ENCODE measurements around the gene FBXO9. TPM values are rescaled to one million over a fixed set of nuclear protein-coding genes. Genes with fewer than 3 reads are reported as not detected.
A peak's percentile ranks its signal among the peaks of the same experiment; 100 is the strongest.

The FBXO9 gene
- polyA plus RNA-seq, 1 experiment = 83.5 TPM

- DNase-seq (ENCODE audit: low read depth) = no peak
- no peak for TF ChIP-seq CTCF (IDR thresholded peaks at IDR 0.05; ENCODE audit: insufficient read depth, low read depth, low read length)
- CTCF ChIA-PET = no interaction called here
- POLR2A ChIA-PET = interaction anchor here (0.6 kb wide), 1 partner anchor 371 kb away, joined by 6 read pairs; no protein-coding TSS in a partner anchor
- no peak overlapping the region for H3K4me3 ChIP-seq (ENCODE audit: low read depth, low read length)
- H3K27me3 ChIP-seq (ENCODE audit: control insufficient read depth, insufficient read depth, low read length) = no peaks in the 10 kb centered on the region; the same call in 1 of the 2 replicates
- H3K36me3 ChIP-seq (ENCODE audit: control insufficient read depth, insufficient read depth, low read length) = no peaks in the 10 kb centered on the region
These were observed 48.5 kb downstream of the FBXO9 start for GRCh38 chr6:53113742-53114141.

DNA sequence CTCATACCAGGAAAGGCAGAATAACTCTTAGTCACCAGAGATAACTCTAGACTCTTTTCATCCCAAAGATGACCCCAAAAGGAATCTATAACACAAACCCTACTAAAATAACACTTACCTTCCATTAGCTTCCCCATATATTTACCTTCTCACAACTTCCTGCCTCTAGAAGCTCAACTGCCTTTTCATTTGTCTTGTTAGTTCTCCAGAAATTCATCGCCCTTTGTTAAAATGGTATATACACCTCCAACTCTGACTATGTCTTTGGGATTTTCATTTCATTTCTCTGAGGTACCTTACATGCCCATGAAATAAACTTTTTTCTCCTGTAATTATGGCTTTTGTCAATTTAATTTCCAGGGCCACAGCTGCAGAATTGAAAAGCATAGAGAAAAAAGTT, 49.9 kb downstream of the FBXO9 start:
- ChIA-PET CTCF (interaction anchor here (1.4 kb wide), 1 partner anchor 9 kb away, joined by 4 read pairs; no protein-coding TSS in a partner anchor), POLR2A (no interaction called here)
- no peaks in the 10 kb centered on the region for H3K36me3 ChIP-seq (ENCODE audit: control insufficient read depth, insufficient read depth, low read length)
- TF ChIP-seq CTCF (IDR thresholded peaks at IDR 0.05; ENCODE audit: insufficient read depth, low read depth, low read length) = no peak
- H3K27me3 ChIP-seq (ENCODE audit: control insufficient read depth, insufficient read depth, low read length) = no peaks in the 10 kb centered on the region; the same call in 1 of the 2 replicates
- no peak overlapping the region for H3K4me3 ChIP-seq (ENCODE audit: low read depth, low read length)
- DNase-seq (ENCODE audit: low read depth) = no peak

DNA sequence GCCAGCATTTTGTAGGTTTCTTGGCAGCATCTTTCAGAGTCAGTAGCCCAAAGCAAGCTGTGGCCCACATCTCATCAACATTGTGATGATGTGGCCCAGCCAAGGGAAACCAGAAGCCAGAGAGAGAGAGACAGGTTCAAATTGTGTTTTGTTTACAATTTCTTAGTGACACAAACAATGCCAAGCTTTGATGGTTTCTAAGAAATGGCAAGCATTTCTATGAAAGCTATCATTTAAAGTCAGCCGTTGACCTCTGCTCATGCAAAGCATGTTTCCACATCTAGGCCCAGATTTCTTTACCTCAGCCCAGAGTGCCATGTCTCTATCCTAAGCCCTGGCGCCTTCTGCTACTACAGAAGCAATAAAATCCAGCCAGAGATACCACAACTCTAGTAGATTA, 50.5 kb downstream of the FBXO9 start:
- DNase-seq (ENCODE audit: low read depth) = no peak
- Histone ChIP-seq H3K4me3 (ENCODE audit: low read depth, low read length) (no peak overlapping the region), H3K27me3 (ENCODE audit: control insufficient read depth, insufficient read depth, low read length) (no peaks in the 10 kb centered on the region; the same call in 1 of the 2 replicates), H3K36me3 (ENCODE audit: control insufficient read depth, insufficient read depth, low read length) (no peaks in the 10 kb centered on the region)
- CTCF ChIA-PET = interaction anchor here (0.6 kb wide), 1 partner anchor 190 kb away, joined by 3 read pairs; no protein-coding TSS in a partner anchor
- POLR2A ChIA-PET = no interaction called here
- no peak for TF ChIP-seq CTCF (IDR thresholded peaks at IDR 0.05; ENCODE audit: insufficient read depth, low read depth, low read length)

DNA sequence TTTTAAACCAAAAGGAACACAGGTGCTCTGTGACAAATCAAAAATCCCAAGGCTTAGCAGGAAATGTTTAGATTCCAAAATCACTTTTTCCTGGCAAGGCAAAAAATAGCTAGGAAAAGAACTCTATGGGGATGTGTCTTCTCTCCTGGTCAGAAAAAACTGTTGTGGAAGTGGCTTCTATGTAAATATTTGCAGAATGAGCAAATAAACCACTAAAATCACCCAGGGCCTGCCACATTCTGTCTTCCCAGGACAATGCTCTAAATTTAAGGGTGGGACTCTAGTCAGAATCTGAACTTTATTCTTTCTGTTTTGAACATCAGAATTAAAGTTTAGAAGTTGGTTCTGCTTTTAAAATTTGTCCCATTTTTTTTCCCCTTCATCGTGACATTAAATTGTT, 54.1 kb downstream of the FBXO9 start:
- no peaks in the 10 kb centered on the region for H3K36me3 ChIP-seq (ENCODE audit: control insufficient read depth, insufficient read depth, low read length)
- ChIA-PET CTCF (interaction anchor here (1.7 kb wide), 1 partner anchor 10 kb away, joined by 4 read pairs; no protein-coding TSS in a partner anchor), POLR2A (no interaction called here)
- TF ChIP-seq CTCF (IDR thresholded peaks at IDR 0.05; ENCODE audit: insufficient read depth, low read depth, low read length) = no peak
- DNase-seq (ENCODE audit: low read depth) = no peak
- H3K27me3 ChIP-seq (ENCODE audit: control insufficient read depth, insufficient read depth, low read length) = no peaks in the 10 kb centered on the region
- H3K4me3 ChIP-seq (ENCODE audit: low read depth, low read length) = no peak overlapping the region

DNA sequence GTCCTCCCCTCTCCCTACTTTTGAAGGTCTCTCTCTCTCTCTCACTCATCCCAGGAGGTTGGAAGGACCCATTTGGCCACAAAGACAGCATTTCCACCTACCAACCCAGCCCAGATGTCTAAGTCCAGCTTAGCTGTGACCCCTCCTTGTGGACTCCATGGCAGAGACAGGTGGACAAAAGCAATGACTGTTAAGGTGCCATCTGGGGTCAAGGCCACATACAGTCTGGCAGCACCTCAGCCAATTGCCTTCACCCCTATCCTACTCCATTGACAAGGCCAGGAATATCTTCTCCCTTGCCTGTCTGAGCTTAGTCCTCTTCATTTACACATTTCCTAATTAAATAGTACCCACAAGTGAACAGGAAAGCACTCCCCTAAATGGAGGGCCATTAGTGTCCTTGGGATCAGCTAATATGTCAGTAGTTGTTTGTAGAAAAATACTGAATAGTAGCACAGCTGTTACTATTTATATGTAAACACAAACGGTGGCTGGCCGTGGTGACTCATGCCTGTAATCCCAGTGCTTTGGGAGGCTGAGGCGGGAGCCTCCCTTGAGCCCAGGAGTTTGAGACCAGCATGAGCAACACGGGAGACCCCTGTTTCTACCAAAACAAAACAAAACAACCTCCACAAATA, 54.7 kb downstream of the FBXO9 start:
- no peaks in the 10 kb centered on the region for H3K27me3 ChIP-seq (ENCODE audit: control insufficient read depth, insufficient read depth, low read length)
- peak; percentile 46 for DNase-seq (ENCODE audit: low read depth)
- no peak overlapping the region for H3K4me3 ChIP-seq (ENCODE audit: low read depth, low read length)
- ChIA-PET POLR2A (no interaction called here), CTCF (interaction anchor here (1.0 to 1.7 kb wide), 2 partner anchors 9 to 14 kb away, joined by 3 to 4 read pairs; no protein-coding TSS in a partner anchor)
- no peak for TF ChIP-seq CTCF (IDR thresholded peaks at IDR 0.05; ENCODE audit: insufficient read depth, low read depth, low read length)
- no peaks in the 10 kb centered on the region for H3K36me3 ChIP-seq (ENCODE audit: control insufficient read depth, insufficient read depth, low read length)
